ENCODE data around the gene NFS1.

GRCh38 chr20:35726842-35727711 is 27.9 kb upstream of the NFS1 start:
- no peak for TF ChIP-seq EZH2 (IDR thresholded peaks at IDR 0.05; ENCODE audit: low read depth, low read length, severe bottlenecking)
- TF ChIP-seq, protein P1, sequence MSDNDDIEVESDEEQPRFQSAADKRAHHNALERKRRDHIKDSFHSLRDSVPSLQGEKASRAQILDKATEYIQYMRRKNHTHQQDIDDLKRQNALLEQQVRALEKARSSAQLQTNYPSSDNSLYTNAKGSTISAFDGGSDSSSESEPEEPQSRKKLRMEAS (IDR thresholded peaks at IDR 0.05), result no peak
- TF ChIP-seq, protein P2, sequence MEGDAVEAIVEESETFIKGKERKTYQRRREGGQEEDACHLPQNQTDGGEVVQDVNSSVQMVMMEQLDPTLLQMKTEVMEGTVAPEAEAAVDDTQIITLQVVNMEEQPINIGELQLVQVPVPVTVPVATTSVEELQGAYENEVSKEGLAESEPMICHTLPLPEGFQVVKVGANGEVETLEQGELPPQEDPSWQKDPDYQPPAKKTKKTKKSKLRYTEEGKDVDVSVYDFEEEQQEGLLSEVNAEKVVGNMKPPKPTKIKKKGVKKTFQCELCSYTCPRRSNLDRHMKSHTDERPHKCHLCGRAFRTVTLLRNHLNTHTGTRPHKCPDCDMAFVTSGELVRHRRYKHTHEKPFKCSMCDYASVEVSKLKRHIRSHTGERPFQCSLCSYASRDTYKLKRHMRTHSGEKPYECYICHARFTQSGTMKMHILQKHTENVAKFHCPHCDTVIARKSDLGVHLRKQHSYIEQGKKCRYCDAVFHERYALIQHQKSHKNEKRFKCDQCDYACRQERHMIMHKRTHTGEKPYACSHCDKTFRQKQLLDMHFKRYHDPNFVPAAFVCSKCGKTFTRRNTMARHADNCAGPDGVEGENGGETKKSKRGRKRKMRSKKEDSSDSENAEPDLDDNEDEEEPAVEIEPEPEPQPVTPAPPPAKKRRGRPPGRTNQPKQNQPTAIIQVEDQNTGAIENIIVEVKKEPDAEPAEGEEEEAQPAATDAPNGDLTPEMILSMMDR (IDR thresholded peaks at IDR 0.05; ENCODE audit: control extremely low read depth in 1 of 3, insufficient read depth in 1 of 3, low read depth in 1 of 3, low read length in 3 of 3), result no peak
- no peak for TF ChIP-seq KDM1A (IDR thresholded peaks at IDR 0.05; ENCODE audit: borderline replicate concordance, low read length)
- TF ChIP-seq POLR2A (IDR thresholded peaks at IDR 0.05; ENCODE audit: control extremely low read depth in 1 of 2, low read depth in 2 of 2, low read length in 2 of 2), result peak in 1 of 2 experiments; percentile 7; a peak in 1 of 3 replicates
- TF ChIP-seq BRCA1 (IDR thresholded peaks at IDR 0.05; ENCODE audit: low read depth, low read length), result no peak
- no peak for TF ChIP-seq ZNF274 (IDR thresholded peaks at IDR 0.05; ENCODE audit: borderline replicate concordance, extremely low read depth, low read length)
- TF ChIP-seq, protein P3, sequence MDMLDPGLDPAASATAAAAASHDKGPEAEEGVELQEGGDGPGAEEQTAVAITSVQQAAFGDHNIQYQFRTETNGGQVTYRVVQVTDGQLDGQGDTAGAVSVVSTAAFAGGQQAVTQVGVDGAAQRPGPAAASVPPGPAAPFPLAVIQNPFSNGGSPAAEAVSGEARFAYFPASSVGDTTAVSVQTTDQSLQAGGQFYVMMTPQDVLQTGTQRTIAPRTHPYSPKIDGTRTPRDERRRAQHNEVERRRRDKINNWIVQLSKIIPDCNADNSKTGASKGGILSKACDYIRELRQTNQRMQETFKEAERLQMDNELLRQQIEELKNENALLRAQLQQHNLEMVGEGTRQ (IDR thresholded peaks at IDR 0.05; ENCODE audit: low read length), result no peak
- TF ChIP-seq POU5F1 (IDR thresholded peaks at IDR 0.05; ENCODE audit: low read depth, low read length), result no peak
